ENCODE data around the gene CACNA1E.

CACNA1E gene

GRCh38 chr1:181608948-181609347, 125.6 kb downstream of the CACNA1E start:
- Histone ChIP-seq H3K27me3 (ENCODE audit: control insufficient read depth in 5 of 5, insufficient read depth in 4 of 5, low read length in 5 of 5) (no peaks in the 10 kb centered on the region), H3K27ac (ENCODE audit: low read depth, low read length) (no peak overlapping the region), H3K36me3 (ENCODE audit: control insufficient read depth in 5 of 5, insufficient read depth in 5 of 5, low read length in 5 of 5) (no peaks in the 10 kb centered on the region), H3K4me1 (ENCODE audit: control insufficient read depth in 5 of 5, insufficient read depth in 5 of 5, low read length in 5 of 5) (no peaks in the 10 kb centered on the region), H3K9me3 (ENCODE audit: control insufficient read depth in 5 of 5, low read length in 5 of 5) (peaks cover 0 to 19% (median 0%) of the 10 kb centered on the region in 5 donors), H3K9ac (ENCODE audit: low read length in 5 of 5) (no peak overlapping the region), H3K4me3 (ENCODE audit: low read depth in 1 of 5, low read length in 5 of 5) (no peak overlapping the region)

GRCh38 chr1:181612100-181612499, 128.8 kb downstream of the CACNA1E start:
- H3K36me3 ChIP-seq (ENCODE audit: control insufficient read depth in 5 of 5, insufficient read depth in 5 of 5, low read length in 5 of 5): no peaks in the 10 kb centered on the region
- no peak overlapping the region for H3K9ac ChIP-seq (ENCODE audit: low read length in 5 of 5)
- H3K27me3 ChIP-seq (ENCODE audit: control insufficient read depth in 5 of 5, insufficient read depth in 4 of 5, low read length in 5 of 5): no peaks in the 10 kb centered on the region
- peaks cover 0 to 24% (median 0%) of the 10 kb centered on the region in 5 donors for H3K9me3 ChIP-seq (ENCODE audit: control insufficient read depth in 5 of 5, low read length in 5 of 5)
- H3K4me1 ChIP-seq (ENCODE audit: control insufficient read depth in 5 of 5, insufficient read depth in 5 of 5, low read length in 5 of 5): no peaks in the 10 kb centered on the region
- H3K4me3 ChIP-seq (ENCODE audit: low read depth in 1 of 5, low read length in 5 of 5): no peak overlapping the region
- H3K27ac ChIP-seq (ENCODE audit: low read depth, low read length): no peak overlapping the region

- Histone ChIP-seq H3K27ac (ENCODE audit: low read depth, low read length) (no peak overlapping the region), H3K9ac (ENCODE audit: low read length in 5 of 5) (no peak overlapping the region), H3K36me3 (ENCODE audit: control insufficient read depth in 5 of 5, insufficient read depth in 5 of 5, low read length in 5 of 5) (no peaks in the 10 kb centered on the region), H3K9me3 (ENCODE audit: control insufficient read depth in 5 of 5, low read length in 5 of 5) (peaks cover 0 to 9% (median 0%) of the 10 kb centered on the region in 5 donors), H3K4me1 (ENCODE audit: control insufficient read depth in 5 of 5, insufficient read depth in 5 of 5, low read length in 5 of 5) (no peaks in the 10 kb centered on the region), H3K27me3 (ENCODE audit: control insufficient read depth in 5 of 5, insufficient read depth in 4 of 5, low read length in 5 of 5) (peaks cover 0 to 4% (median 0%) of the 10 kb centered on the region in 5 donors), H3K4me3 (ENCODE audit: low read depth in 1 of 5, low read length in 5 of 5) (no peak overlapping the region)
These were observed 135.2 kb downstream of the CACNA1E start for GRCh38 chr1:181618559-181618958.

GRCh38 chr1:181620183-181620582, 136.9 kb downstream of the CACNA1E start:
- Histone ChIP-seq H3K9me3 (ENCODE audit: control insufficient read depth in 5 of 5, low read length in 5 of 5) (no peaks in the 10 kb centered on the region), H3K27me3 (ENCODE audit: control insufficient read depth in 5 of 5, insufficient read depth in 4 of 5, low read length in 5 of 5) (peaks cover 0 to 4% (median 0%) of the 10 kb centered on the region in 5 donors), H3K9ac (ENCODE audit: low read length in 5 of 5) (no peak overlapping the region), H3K4me3 (ENCODE audit: low read depth in 1 of 5, low read length in 5 of 5) (no peak overlapping the region), H3K27ac (ENCODE audit: low read depth, low read length) (no peak overlapping the region), H3K36me3 (ENCODE audit: control insufficient read depth in 5 of 5, insufficient read depth in 5 of 5, low read length in 5 of 5) (no peaks in the 10 kb centered on the region), H3K4me1 (ENCODE audit: control insufficient read depth in 5 of 5, insufficient read depth in 5 of 5, low read length in 5 of 5) (no peaks in the 10 kb centered on the region)

GRCh38 chr1:181623850-181624249, 140.5 kb downstream of the CACNA1E start:
- no peaks in the 10 kb centered on the region for H3K9me3 ChIP-seq (ENCODE audit: control insufficient read depth in 5 of 5, low read length in 5 of 5)
- no peak overlapping the region for H3K4me3 ChIP-seq (ENCODE audit: low read depth in 1 of 5, low read length in 5 of 5)
- no peak overlapping the region for H3K27ac ChIP-seq (ENCODE audit: low read depth, low read length)
- H3K4me1 ChIP-seq (ENCODE audit: control insufficient read depth in 5 of 5, insufficient read depth in 5 of 5, low read length in 5 of 5): no peaks in the 10 kb centered on the region
- no peaks in the 10 kb centered on the region for H3K36me3 ChIP-seq (ENCODE audit: control insufficient read depth in 5 of 5, insufficient read depth in 5 of 5, low read length in 5 of 5)
- no peaks in the 10 kb centered on the region for H3K27me3 ChIP-seq (ENCODE audit: control insufficient read depth in 5 of 5, insufficient read depth in 4 of 5, low read length in 5 of 5)
- no peak overlapping the region for H3K9ac ChIP-seq (ENCODE audit: low read length in 5 of 5)

- Histone ChIP-seq H3K9me3 (ENCODE audit: control insufficient read depth in 5 of 5, low read length in 5 of 5) (no peaks in the 10 kb centered on the region), H3K27ac (ENCODE audit: low read depth, low read length) (no peak overlapping the region), H3K4me1 (ENCODE audit: control insufficient read depth in 5 of 5, insufficient read depth in 5 of 5, low read length in 5 of 5) (no peaks in the 10 kb centered on the region), H3K27me3 (ENCODE audit: control insufficient read depth in 5 of 5, insufficient read depth in 4 of 5, low read length in 5 of 5) (no peaks in the 10 kb centered on the region), H3K4me3 (ENCODE audit: low read depth in 1 of 5, low read length in 5 of 5) (no peak overlapping the region), H3K36me3 (ENCODE audit: control insufficient read depth in 5 of 5, insufficient read depth in 5 of 5, low read length in 5 of 5) (no peaks in the 10 kb centered on the region), H3K9ac (ENCODE audit: low read length in 5 of 5) (no peak overlapping the region)
These were observed 143.1 kb downstream of the CACNA1E start for GRCh38 chr1:181626279-181626938.

GRCh38 chr1:181630398-181630797, 147.1 kb downstream of the CACNA1E start:
- no peaks in the 10 kb centered on the region for H3K4me1 ChIP-seq (ENCODE audit: control insufficient read depth in 5 of 5, insufficient read depth in 5 of 5, low read length in 5 of 5)
- H3K27ac ChIP-seq (ENCODE audit: low read depth, low read length): no peak overlapping the region
- no peak overlapping the region for H3K9ac ChIP-seq (ENCODE audit: low read length in 5 of 5)
- H3K4me3 ChIP-seq (ENCODE audit: low read depth in 1 of 5, low read length in 5 of 5): no peak overlapping the region
- peaks cover 0 to 4% (median 0%) of the 10 kb centered on the region in 5 donors for H3K27me3 ChIP-seq (ENCODE audit: control insufficient read depth in 5 of 5, insufficient read depth in 4 of 5, low read length in 5 of 5)
- H3K36me3 ChIP-seq (ENCODE audit: control insufficient read depth in 5 of 5, insufficient read depth in 5 of 5, low read length in 5 of 5): no peaks in the 10 kb centered on the region
- H3K9me3 ChIP-seq (ENCODE audit: control insufficient read depth in 5 of 5, low read length in 5 of 5): no peaks in the 10 kb centered on the region

- no peaks in the 10 kb centered on the region for H3K36me3 ChIP-seq (ENCODE audit: control insufficient read depth in 5 of 5, insufficient read depth in 5 of 5, low read length in 5 of 5)
- no peaks in the 10 kb centered on the region for H3K4me1 ChIP-seq (ENCODE audit: control insufficient read depth in 5 of 5, insufficient read depth in 5 of 5, low read length in 5 of 5)
- no peaks in the 10 kb centered on the region for H3K9me3 ChIP-seq (ENCODE audit: control insufficient read depth in 5 of 5, low read length in 5 of 5)
- peaks cover 0 to 4% (median 0%) of the 10 kb centered on the region in 5 donors for H3K27me3 ChIP-seq (ENCODE audit: control insufficient read depth in 5 of 5, insufficient read depth in 4 of 5, low read length in 5 of 5)
- no peak overlapping the region for H3K27ac ChIP-seq (ENCODE audit: low read depth, low read length)
- no peak overlapping the region for H3K9ac ChIP-seq (ENCODE audit: low read length in 5 of 5)
- no peak overlapping the region for H3K4me3 ChIP-seq (ENCODE audit: low read depth in 1 of 5, low read length in 5 of 5)
These were observed 147.5 kb downstream of the CACNA1E start for GRCh38 chr1:181630838-181631237.

- Histone ChIP-seq H3K27me3 (ENCODE audit: control insufficient read depth in 5 of 5, insufficient read depth in 4 of 5, low read length in 5 of 5) (peaks cover 0 to 4% (median 1%) of the 10 kb centered on the region in 5 donors), H3K4me3 (ENCODE audit: low read depth in 1 of 5, low read length in 5 of 5) (no peak overlapping the region), H3K9ac (ENCODE audit: low read length in 5 of 5) (no peak overlapping the region)
These were observed 149.2 kb downstream of the CACNA1E start for GRCh38 chr1:181632492-181632891.

GRCh38 chr1:181632960-181633359, 149.6 kb downstream of the CACNA1E start:
- Histone ChIP-seq H3K4me3 (ENCODE audit: low read depth in 1 of 5, low read length in 5 of 5) (no peak overlapping the region), H3K36me3 (ENCODE audit: control insufficient read depth in 5 of 5, insufficient read depth in 5 of 5, low read length in 5 of 5) (no peaks in the 10 kb centered on the region), H3K27ac (ENCODE audit: low read depth, low read length) (no peak overlapping the region), H3K9ac (ENCODE audit: low read length in 5 of 5) (no peak overlapping the region), H3K9me3 (ENCODE audit: control insufficient read depth in 5 of 5, low read length in 5 of 5) (no peaks in the 10 kb centered on the region), H3K27me3 (ENCODE audit: control insufficient read depth in 5 of 5, insufficient read depth in 4 of 5, low read length in 5 of 5) (peaks cover 0 to 8% (median 6%) of the 10 kb centered on the region in 5 donors), H3K4me1 (ENCODE audit: control insufficient read depth in 5 of 5, insufficient read depth in 5 of 5, low read length in 5 of 5) (no peaks in the 10 kb centered on the region)

More at GRCh38 chr1:181632492-181632891, 149.2 kb downstream of the CACNA1E start:
- H3K4me1 ChIP-seq (ENCODE audit: control insufficient read depth in 5 of 5, insufficient read depth in 5 of 5, low read length in 5 of 5): no peaks in the 10 kb centered on the region
- no peaks in the 10 kb centered on the region for H3K36me3 ChIP-seq (ENCODE audit: control insufficient read depth in 5 of 5, insufficient read depth in 5 of 5, low read length in 5 of 5)
- no peak overlapping the region for H3K27ac ChIP-seq (ENCODE audit: low read depth, low read length)
- H3K9me3 ChIP-seq (ENCODE audit: control insufficient read depth in 5 of 5, low read length in 5 of 5): no peaks in the 10 kb centered on the region

Measured in subcutaneous abdominal adipose tissue (tissue), 5 donors.